Panc1 (cell line): ENCODE measurements around the gene ZFPL1. TPM values are rescaled to one million over a fixed set of nuclear protein-coding genes. Genes with fewer than 3 reads are reported as not detected.

ENCODE experiments used
- ATAC-seq: fragments of 200-7000 bp; cut with Tn5 transposase; 2 replicates; pipeline ENCODE4 v1.9.1; 2020; ENCODE audit warnings: mild to moderate bottlenecking, moderate library complexity
- BruUV-seq: library from RNA; stranded (reverse); fragments of 400-500 nt; replicated peaks from 2 replicates; lab custom pipeline; 2021; lab: Mats Ljungman, UMichigan
- CTCF ChIA-PET: fragments of 300-600 bp; sonication (Branson Sonifier 250); formaldehyde crosslinking; loops from one replicate; lab custom pipeline; 2022; ENCODE audit warnings: antibody characterized with exemption; lab: Charles Lee
- POLR2A ChIA-PET: fragments of 300-600 bp; sonication (Branson Sonifier 250); formaldehyde crosslinking; loops from one replicate; lab custom pipeline; 2022; ENCODE audit warnings: antibody characterized with exemption; lab: Charles Lee
- DNase-seq: peaks from one replicate; pipeline ENCODE4 v3.0.0-alpha.2; 2010; ENCODE audit warnings: low read depth, low spot score
- H3K27ac ChIP-seq: 2 replicates; pipeline ENCODE4 v1.5.1; 2011; ENCODE audit warnings: mild to moderate bottlenecking, low read length, inconsistent platforms
- H3K27me3 ChIP-seq: fragments of 200-500 bp; sonication (Bioruptor generic); 2 replicates; pipeline ENCODE4 v1.6.0; 2014; ENCODE audit warnings: low read length, inconsistent platforms; ENCODE audit not compliant: control insufficient read depth, insufficient read depth
- H3K36me3 ChIP-seq: fragments of 200-500 bp; sonication (Bioruptor generic); 2 replicates; pipeline ENCODE4 v1.5.1; 2014; ENCODE audit warnings: inconsistent platforms, mild to moderate bottlenecking, low read length, moderate library complexity; ENCODE audit not compliant: control insufficient read depth, insufficient read depth
- H3K4me1 ChIP-seq: 2 replicates; pipeline ENCODE4 v1.5.1; 2011; ENCODE audit warnings: inconsistent platforms, mild to moderate bottlenecking, low read length, moderate library complexity; ENCODE audit not compliant: control insufficient read depth, insufficient read depth
- H3K4me3 ChIP-seq, 2 experiments: 2 replicates each; pipeline ENCODE4 v1.5.1; 2011 to 2012; ENCODE audit warnings: low read depth in 2 of 2, low read length in 2 of 2, mild to moderate bottlenecking in 2 of 2, inconsistent platforms in 1 of 2, moderate library complexity in 1 of 2
- H3K9me3 ChIP-seq: fragments of 200-500 bp; sonication (Bioruptor generic); 2 replicates; pipeline ENCODE4 v1.5.1; 2014; ENCODE audit warnings: low read depth, mild to moderate bottlenecking, inconsistent platforms, low read length, moderate library complexity; ENCODE audit not compliant: control insufficient read depth, insufficient read depth
- POLR2AphosphoS5 ChIP-seq: IDR thresholded peaks from 2 replicates; pipeline ENCODE4 v1.6.1; 2012; ENCODE audit warnings: mild to moderate bottlenecking, low read depth, low read length, moderate library complexity
- REST ChIP-seq, 2 experiments: IDR thresholded peaks; 2 replicates each; pipeline ENCODE4 v1.6.1; 2011 to 2012; ENCODE audit warnings: low read depth in 2 of 2, control low read depth in 1 of 2, low read length in 1 of 2, mild to moderate bottlenecking in 1 of 2, moderate library complexity in 1 of 2; ENCODE audit not compliant: insufficient read depth in 1 of 2
- SIN3A ChIP-seq: IDR thresholded peaks from 2 replicates; pipeline ENCODE4 v1.6.1; 2012; ENCODE audit warnings: low read depth, mild to moderate bottlenecking, low read length, moderate library complexity, borderline replicate concordance; ENCODE audit not compliant: insufficient read depth
- TCF7L2 ChIP-seq: IDR thresholded peaks from 2 replicates; pipeline ENCODE4 v1.6.1; 2011; ENCODE audit warnings: mild to moderate bottlenecking, low read depth, low read length, inconsistent platforms
- in situ Hi-C: cut with HindIII; loops from 2 replicates; pipeline ENCODE4 v1.10.0; 2016; ENCODE audit warnings: low sequenced_read_pairs, low pct_unique_long_range_greater_than_20kb
- intact Hi-C: fragments of 100-400 bp; cut with micrococcal nuclease; formaldehyde crosslinking; loops from one replicate; pipeline ENCODE4 v1.10.0; 2022; ENCODE audit not compliant: unreplicated experiment
- total RNA-seq: library from RNA; stranded (reverse); gene quantifications from one replicate; pipeline ENCODE4 v1.2.1, GENCODE V29; 2021; ENCODE audit not compliant: unreplicated experiment
- TF ChIP-seq, protein P1 (sequence below): fragments of 450-650 bp; IDR thresholded peaks from 2 replicates; pipeline ENCODE4 v1.5.1; 2017; ENCODE audit warnings: mild to moderate bottlenecking

ZFPL1 gene
- total RNA-seq, 1 experiment from 2014 or later = 68.4 TPM

GRCh38 chr11:65119670-65119995 lies 35.6 kb downstream of the ZFPL1 start:
- no TSS peak for BruUV-seq
- Histone ChIP-seq H3K27me3 (no peaks in the 10 kb centered on the region), H3K9me3 (no peaks in the 10 kb centered on the region), H3K4me3 (no peak overlapping the region), H3K36me3 (peaks cover 16% of the 10 kb centered on the region), H3K4me1 (peaks cover 24% of the 10 kb centered on the region), H3K27ac (no peak overlapping the region)
- CTCF ChIA-PET = interaction anchor here (0.7 kb wide), 1 partner anchor 290 kb away, joined by 4 read pairs; no protein-coding TSS in a partner anchor
- POLR2A ChIA-PET = no interaction called here
- in situ Hi-C loops = no loop called here
- TF ChIP-seq TCF7L2 = no peak
- no peak for TF ChIP-seq REST (IDR thresholded peaks at IDR 0.05; ENCODE audit: insufficient read depth in 1 of 2, low read depth in 2 of 2, low read length in 1 of 2)
- no peak for TF ChIP-seq POLR2AphosphoS5
- TF ChIP-seq, protein P1, sequence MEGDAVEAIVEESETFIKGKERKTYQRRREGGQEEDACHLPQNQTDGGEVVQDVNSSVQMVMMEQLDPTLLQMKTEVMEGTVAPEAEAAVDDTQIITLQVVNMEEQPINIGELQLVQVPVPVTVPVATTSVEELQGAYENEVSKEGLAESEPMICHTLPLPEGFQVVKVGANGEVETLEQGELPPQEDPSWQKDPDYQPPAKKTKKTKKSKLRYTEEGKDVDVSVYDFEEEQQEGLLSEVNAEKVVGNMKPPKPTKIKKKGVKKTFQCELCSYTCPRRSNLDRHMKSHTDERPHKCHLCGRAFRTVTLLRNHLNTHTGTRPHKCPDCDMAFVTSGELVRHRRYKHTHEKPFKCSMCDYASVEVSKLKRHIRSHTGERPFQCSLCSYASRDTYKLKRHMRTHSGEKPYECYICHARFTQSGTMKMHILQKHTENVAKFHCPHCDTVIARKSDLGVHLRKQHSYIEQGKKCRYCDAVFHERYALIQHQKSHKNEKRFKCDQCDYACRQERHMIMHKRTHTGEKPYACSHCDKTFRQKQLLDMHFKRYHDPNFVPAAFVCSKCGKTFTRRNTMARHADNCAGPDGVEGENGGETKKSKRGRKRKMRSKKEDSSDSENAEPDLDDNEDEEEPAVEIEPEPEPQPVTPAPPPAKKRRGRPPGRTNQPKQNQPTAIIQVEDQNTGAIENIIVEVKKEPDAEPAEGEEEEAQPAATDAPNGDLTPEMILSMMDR = no peak
- no peak for TF ChIP-seq SIN3A
- no peak for DNase-seq
- ATAC-seq = no peak
- intact Hi-C loops = loop anchor here (10.0 kb wide), 1 partner anchor 275 kb away; the partner anchor contains the start of gene CDC42BPG

DNA sequence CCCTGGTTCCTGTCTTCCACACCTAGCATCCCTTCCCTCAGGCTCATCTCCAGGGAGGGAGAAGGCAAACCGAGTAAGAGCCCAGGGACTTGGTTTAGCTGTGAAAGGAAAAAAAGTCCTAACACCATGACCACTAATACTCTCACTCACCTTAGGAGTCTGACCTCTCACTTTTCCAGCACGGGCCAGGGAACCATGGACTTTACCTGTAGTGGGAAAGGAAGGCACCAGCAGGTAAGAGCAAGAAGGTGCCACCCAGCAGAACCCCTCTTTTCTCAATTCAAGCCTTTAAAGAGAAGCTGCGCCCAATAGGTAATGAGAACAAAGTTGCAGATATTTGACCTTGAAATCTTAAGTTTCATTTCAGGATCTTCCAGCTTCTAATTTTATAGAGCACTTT lies 36.8 kb downstream of the ZFPL1 start:
- Histone ChIP-seq H3K27me3 (no peaks in the 10 kb centered on the region), H3K4me3 (peak overlapping the region; percentile 70 to 96), H3K4me1 (peaks cover 23% of the 10 kb centered on the region), H3K9me3 (no peaks in the 10 kb centered on the region), H3K36me3 (peaks cover 23% of the 10 kb centered on the region), H3K27ac (peak overlapping the region; percentile 99)
- POLR2A ChIA-PET = interaction anchor here (0.6 to 2.4 kb wide), 3 partner anchors 14 to 77 kb away, joined by 4 to 14 read pairs (median 10); partner anchors contain the start of gene SYVN1
- in situ Hi-C loops (no loop called here), intact Hi-C loops (no loop called here)
- CTCF ChIA-PET = no interaction called here
- ATAC-seq (no peak), DNase-seq (no peak)
- TF ChIP-seq, protein P1 = no peak
- TF ChIP-seq TCF7L2 (no peak), POLR2AphosphoS5 (no peak), SIN3A (no peak)
- BruUV-seq = TSS peak; percentile 87
